HEK293 (cell line): Measurements from ENCODE around the gene USP12.
A peak's percentile ranks its signal among the peaks of the same experiment; 100 is the strongest.

Source experiments
- CTCF ChIA-PET: fragments of 350-600 bp; formaldehyde crosslinking; extraction: SDS; loops from one replicate; lab custom pipeline; 2021; ENCODE audit warnings: antibody characterized with exemption; lab: Yijun Ruan, JAX
- POLR2A ChIA-PET: fragments of 300-600 bp; formaldehyde crosslinking; extraction: SDS; loops from one replicate; lab custom pipeline; 2020; ENCODE audit warnings: antibody characterized with exemption, inconsistent platforms; lab: Yijun Ruan, JAX
- H3K27ac ChIP-seq: fragments of 200-500 bp; sonication (Bioruptor generic); 2 replicates; pipeline ENCODE4 v1.5.1; 2014; ENCODE audit warnings: low read depth, low read length, control low read depth, inconsistent platforms; ENCODE audit errors: extremely low read depth
- H3K36me3 ChIP-seq, 2 experiments: fragments of 200-500 bp in 1 of 2; sonication (Bioruptor generic) in 1 of 2; 1 replicate in 1 of 2; 2 replicates in 1 of 2; pipeline ENCODE4 v1.5.1; 2014 to 2017; ENCODE audit warnings: inconsistent platforms in 2 of 2, low read length in 2 of 2; ENCODE audit not compliant: control insufficient read depth in 2 of 2, insufficient read depth in 1 of 2
- H3K4me1 ChIP-seq: fragments of 200-500 bp; sonication (Bioruptor generic); 2 replicates; pipeline ENCODE4 v1.5.1; 2014; ENCODE audit warnings: mild to moderate bottlenecking, low read length, inconsistent platforms; ENCODE audit not compliant: control insufficient read depth, insufficient read depth
- H3K4me3 ChIP-seq: 2 replicates; pipeline ENCODE4 v1.5.1; 2011; ENCODE audit warnings: low read depth, mild to moderate bottlenecking, control low read depth, low read length, moderate library complexity
- H3K9me3 ChIP-seq: fragments of 200-500 bp; sonication (Bioruptor generic); 2 replicates; pipeline ENCODE4 v1.5.1; 2014; ENCODE audit warnings: low read depth, low read length, inconsistent platforms; ENCODE audit not compliant: control insufficient read depth, insufficient read depth
- BCL6B ChIP-seq: fragments of 450-650 bp; formaldehyde crosslinking; IDR thresholded peaks from 2 replicates; pipeline ENCODE4 v1.5.1; 2017; ENCODE audit warnings: missing biosample characterization, missing genetic modification characterization
- KLF16 ChIP-seq: fragments of 450-650 bp; formaldehyde crosslinking; IDR thresholded peaks from 2 replicates; pipeline ENCODE4 v1.5.1; 2017; ENCODE audit warnings: missing biosample characterization, missing genetic modification characterization
- OSR2 ChIP-seq: fragments of 450-650 bp; formaldehyde crosslinking; IDR thresholded peaks from 2 replicates; pipeline ENCODE4 v1.5.1; 2016; ENCODE audit warnings: missing biosample characterization, missing genetic modification characterization
- PRDM10 ChIP-seq: fragments of 450-650 bp; formaldehyde crosslinking; IDR thresholded peaks from 2 replicates; pipeline ENCODE4 v1.5.1; 2016; ENCODE audit warnings: missing biosample characterization, missing genetic modification characterization
- SP7 ChIP-seq: fragments of 450-650 bp; formaldehyde crosslinking; IDR thresholded peaks from 2 replicates; pipeline ENCODE4 v1.5.1; 2016; ENCODE audit warnings: missing biosample characterization, missing genetic modification characterization
- ZNF114 ChIP-seq: fragments of 450-650 bp; formaldehyde crosslinking; IDR thresholded peaks from 2 replicates; pipeline ENCODE4 v1.5.0; 2017; ENCODE audit warnings: missing biosample characterization, missing genetic modification characterization
- ZNF121 ChIP-seq: fragments of 450-650 bp; formaldehyde crosslinking; IDR thresholded peaks from 2 replicates; pipeline ENCODE4 v1.5.1; 2016; ENCODE audit warnings: missing biosample characterization, missing genetic modification characterization
- ZNF221 ChIP-seq: fragments of 450-650 bp; formaldehyde crosslinking; IDR thresholded peaks from 2 replicates; pipeline ENCODE4 v1.5.1; 2017; ENCODE audit warnings: missing biosample characterization, missing genetic modification characterization, borderline replicate concordance
- ZNF311 ChIP-seq: fragments of 450-650 bp; formaldehyde crosslinking; IDR thresholded peaks from 2 replicates; pipeline ENCODE4 v1.5.1; 2017; ENCODE audit warnings: missing biosample characterization, missing genetic modification characterization, borderline replicate concordance
- ZNF366 ChIP-seq: fragments of 450-650 bp; formaldehyde crosslinking; conservative IDR thresholded peaks from 2 replicates; pipeline ENCODE4 v1.5.1; 2016; ENCODE audit warnings: missing biosample characterization, missing genetic modification characterization
- ZNF37A ChIP-seq: fragments of 450-650 bp; IDR thresholded peaks from 2 replicates; pipeline ENCODE4 v1.5.1; 2018; ENCODE audit warnings: missing biosample characterization, missing genetic modification characterization
- ZNF585B ChIP-seq: fragments of 450-650 bp; formaldehyde crosslinking; IDR thresholded peaks from 2 replicates; pipeline ENCODE4 v1.5.1; 2016; ENCODE audit warnings: missing biosample characterization, missing genetic modification characterization
- ZNF629 ChIP-seq: fragments of 450-650 bp; formaldehyde crosslinking; IDR thresholded peaks from 2 replicates; pipeline ENCODE4 v1.5.1; 2017; ENCODE audit warnings: missing biosample characterization, missing genetic modification characterization
- ZNF645 ChIP-seq: fragments of 450-650 bp; formaldehyde crosslinking; IDR thresholded peaks from 2 replicates; pipeline ENCODE4; 2016; ENCODE audit warnings: missing biosample characterization, missing genetic modification characterization
- ZNF658 ChIP-seq: fragments of 450-650 bp; formaldehyde crosslinking; IDR thresholded peaks from 2 replicates; pipeline ENCODE4; 2016; ENCODE audit warnings: missing biosample characterization, missing genetic modification characterization
- ZNF768 ChIP-seq: fragments of 450-650 bp; formaldehyde crosslinking; IDR thresholded peaks from 2 replicates; pipeline ENCODE4 v1.5.1; 2018; ENCODE audit warnings: missing biosample characterization, mild to moderate bottlenecking, missing genetic modification characterization
- TF ChIP-seq, protein P1 (sequence below): fragments of 450-650 bp; formaldehyde crosslinking; IDR thresholded peaks from 2 replicates; pipeline ENCODE4 v1.5.1; 2016; ENCODE audit warnings: missing biosample characterization, missing genetic modification characterization, borderline replicate concordance
- TF ChIP-seq, protein P2 (sequence below): fragments of 450-650 bp; formaldehyde crosslinking; IDR thresholded peaks from 2 replicates; pipeline ENCODE4 v1.5.1; 2016; ENCODE audit warnings: missing biosample characterization, missing genetic modification characterization

Gene USP12

GRCh38 chr13:27020415-27020814, 151.2 kb downstream of the USP12 start (continued):
- TF ChIP-seq, protein P1, sequence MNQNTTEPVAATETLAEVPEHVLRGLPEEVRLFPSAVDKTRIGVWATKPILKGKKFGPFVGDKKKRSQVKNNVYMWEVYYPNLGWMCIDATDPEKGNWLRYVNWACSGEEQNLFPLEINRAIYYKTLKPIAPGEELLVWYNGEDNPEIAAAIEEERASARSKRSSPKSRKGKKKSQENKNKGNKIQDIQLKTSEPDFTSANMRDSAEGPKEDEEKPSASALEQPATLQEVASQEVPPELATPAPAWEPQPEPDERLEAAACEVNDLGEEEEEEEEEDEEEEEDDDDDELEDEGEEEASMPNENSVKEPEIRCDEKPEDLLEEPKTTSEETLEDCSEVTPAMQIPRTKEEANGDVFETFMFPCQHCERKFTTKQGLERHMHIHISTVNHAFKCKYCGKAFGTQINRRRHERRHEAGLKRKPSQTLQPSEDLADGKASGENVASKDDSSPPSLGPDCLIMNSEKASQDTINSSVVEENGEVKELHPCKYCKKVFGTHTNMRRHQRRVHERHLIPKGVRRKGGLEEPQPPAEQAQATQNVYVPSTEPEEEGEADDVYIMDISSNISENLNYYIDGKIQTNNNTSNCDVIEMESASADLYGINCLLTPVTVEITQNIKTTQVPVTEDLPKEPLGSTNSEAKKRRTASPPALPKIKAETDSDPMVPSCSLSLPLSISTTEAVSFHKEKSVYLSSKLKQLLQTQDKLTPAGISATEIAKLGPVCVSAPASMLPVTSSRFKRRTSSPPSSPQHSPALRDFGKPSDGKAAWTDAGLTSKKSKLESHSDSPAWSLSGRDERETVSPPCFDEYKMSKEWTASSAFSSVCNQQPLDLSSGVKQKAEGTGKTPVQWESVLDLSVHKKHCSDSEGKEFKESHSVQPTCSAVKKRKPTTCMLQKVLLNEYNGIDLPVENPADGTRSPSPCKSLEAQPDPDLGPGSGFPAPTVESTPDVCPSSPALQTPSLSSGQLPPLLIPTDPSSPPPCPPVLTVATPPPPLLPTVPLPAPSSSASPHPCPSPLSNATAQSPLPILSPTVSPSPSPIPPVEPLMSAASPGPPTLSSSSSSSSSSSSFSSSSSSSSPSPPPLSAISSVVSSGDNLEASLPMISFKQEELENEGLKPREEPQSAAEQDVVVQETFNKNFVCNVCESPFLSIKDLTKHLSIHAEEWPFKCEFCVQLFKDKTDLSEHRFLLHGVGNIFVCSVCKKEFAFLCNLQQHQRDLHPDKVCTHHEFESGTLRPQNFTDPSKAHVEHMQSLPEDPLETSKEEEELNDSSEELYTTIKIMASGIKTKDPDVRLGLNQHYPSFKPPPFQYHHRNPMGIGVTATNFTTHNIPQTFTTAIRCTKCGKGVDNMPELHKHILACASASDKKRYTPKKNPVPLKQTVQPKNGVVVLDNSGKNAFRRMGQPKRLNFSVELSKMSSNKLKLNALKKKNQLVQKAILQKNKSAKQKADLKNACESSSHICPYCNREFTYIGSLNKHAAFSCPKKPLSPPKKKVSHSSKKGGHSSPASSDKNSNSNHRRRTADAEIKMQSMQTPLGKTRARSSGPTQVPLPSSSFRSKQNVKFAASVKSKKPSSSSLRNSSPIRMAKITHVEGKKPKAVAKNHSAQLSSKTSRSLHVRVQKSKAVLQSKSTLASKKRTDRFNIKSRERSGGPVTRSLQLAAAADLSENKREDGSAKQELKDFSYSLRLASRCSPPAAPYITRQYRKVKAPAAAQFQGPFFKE (tag by site-specific recombination): no peak
- TF ChIP-seq ZNF311 (tag by site-specific recombination) (no peak), ZNF768 (tag by site-specific recombination) (no peak), PRDM10 (tag by site-specific recombination) (no peak), OSR2 (tag by site-specific recombination) (no peak), ZNF121 (tag by site-specific recombination) (no peak), ZNF629 (tag by site-specific recombination) (no peak)
- TF ChIP-seq, protein P2, sequence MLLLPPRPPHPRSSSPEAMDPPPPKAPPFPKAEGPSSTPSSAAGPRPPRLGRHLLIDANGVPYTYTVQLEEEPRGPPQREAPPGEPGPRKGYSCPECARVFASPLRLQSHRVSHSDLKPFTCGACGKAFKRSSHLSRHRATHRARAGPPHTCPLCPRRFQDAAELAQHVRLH (tag by site-specific recombination): no peak

DNA sequence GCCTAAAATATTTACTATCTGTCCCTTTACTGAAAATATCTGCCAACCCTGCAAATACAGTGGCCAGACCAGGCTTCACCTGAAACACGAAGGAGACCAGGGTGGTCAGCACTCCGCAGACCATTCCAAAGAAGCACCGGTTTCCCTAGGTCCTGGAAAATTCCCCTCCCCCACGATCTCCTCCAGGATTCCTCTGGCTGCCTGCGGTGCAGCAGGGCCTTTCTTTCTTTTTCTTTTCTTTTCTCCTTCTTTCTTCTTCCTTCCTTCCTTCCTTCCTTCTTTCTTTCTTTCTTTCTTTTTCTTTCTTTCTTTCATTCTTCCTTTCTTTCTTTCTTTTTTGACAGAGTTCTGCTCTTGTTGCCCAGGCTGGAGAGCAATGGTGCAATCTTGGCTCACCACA, 152.7 kb downstream of the USP12 start:
- POLR2A ChIA-PET: no interaction called here
- CTCF ChIA-PET: no interaction called here
- peak; percentile 89 for TF ChIP-seq ZNF366
- TF ChIP-seq ZNF658 (tag by site-specific recombination): no peak

GRCh38 chr13:27018344-27018861, 153.2 kb downstream of the USP12 start:
- no peak overlapping the region for H3K27ac ChIP-seq
- CTCF ChIA-PET: no interaction called here
- no peaks in the 10 kb centered on the region for H3K4me1 ChIP-seq
- POLR2A ChIA-PET: interaction anchor here (0.5 kb wide), 1 partner anchor 104 kb away, joined by 3 read pairs; no protein-coding TSS in a partner anchor
- no peaks in the 10 kb centered on the region for H3K36me3 ChIP-seq
- TF ChIP-seq ZNF37A (tag by site-specific recombination) (no peak), SP7 (no peak), ZNF114 (no peak), BCL6B (tag by site-specific recombination) (no peak), ZNF645 (tag by site-specific recombination) (no peak), ZNF221 (tag by site-specific recombination) (no peak), ZNF585B (tag by site-specific recombination) (no peak), KLF16 (no peak), ZNF366 (no peak)
- H3K4me3 ChIP-seq: no peak overlapping the region
- H3K9me3 ChIP-seq: no peaks in the 10 kb centered on the region

More for the DNA sequence above, 152.7 kb downstream of the USP12 start:
- Histone ChIP-seq H3K36me3 (no peaks in the 10 kb centered on the region), H3K9me3 (no peaks in the 10 kb centered on the region), H3K4me1 (no peaks in the 10 kb centered on the region), H3K27ac (no peak overlapping the region), H3K4me3 (no peak overlapping the region)
